Subcutaneous abdominal adipose tissue (tissue), 5 donors: ENCODE data around the gene MYH6.
"Not testable (repeated sequence)": the region's sequence is repeated elsewhere in the genome, so short reads cannot be mapped to it uniquely, and the experiment has no call there.

Experiments used
- H3K27ac ChIP-seq: one replicate; pipeline ENCODE4 v1.7.0; 2013; ENCODE audit warnings: low read depth, mild to moderate bottlenecking, inconsistent platforms, low read length, moderate library complexity
- H3K27me3 ChIP-seq, 5 donors: one replicate each; pipeline ENCODE4 v1.7.0; 2013; ENCODE audit warnings: low read length in 5 of 5, inconsistent platforms in 1 of 5; ENCODE audit not compliant: control insufficient read depth in 5 of 5, insufficient read depth in 4 of 5
- H3K36me3 ChIP-seq, 5 donors: one replicate each; pipeline ENCODE4 v1.7.0; 2013; ENCODE audit warnings: low read length in 5 of 5; ENCODE audit not compliant: control insufficient read depth in 5 of 5, insufficient read depth in 5 of 5
- H3K4me1 ChIP-seq, 5 donors: one replicate each; pipeline ENCODE4 v1.7.0; 2013; ENCODE audit warnings: low read length in 5 of 5, mild to moderate bottlenecking in 3 of 5, moderate library complexity in 1 of 5; ENCODE audit not compliant: control insufficient read depth in 5 of 5, insufficient read depth in 5 of 5
- H3K4me3 ChIP-seq, 5 donors: one replicate each; pipeline ENCODE4 v1.7.0; 2013; ENCODE audit warnings: low read length in 5 of 5, low read depth in 1 of 5
- H3K9ac ChIP-seq, 5 donors: one replicate each; pipeline ENCODE4 v1.7.0; 2013; ENCODE audit warnings: low read length in 5 of 5, mild to moderate bottlenecking in 4 of 5, moderate library complexity in 3 of 5
- H3K9me3 ChIP-seq, 5 donors: one replicate each; pipeline ENCODE4 v1.7.0; 2013; ENCODE audit warnings: low read length in 5 of 5; ENCODE audit not compliant: control insufficient read depth in 5 of 5
- donor health status: healthy.
- donor health status: healthy.
- donor health status: healthy.
- donor health status: healthy.
- donor health status: healthy.

MYH6 gene

DNA sequence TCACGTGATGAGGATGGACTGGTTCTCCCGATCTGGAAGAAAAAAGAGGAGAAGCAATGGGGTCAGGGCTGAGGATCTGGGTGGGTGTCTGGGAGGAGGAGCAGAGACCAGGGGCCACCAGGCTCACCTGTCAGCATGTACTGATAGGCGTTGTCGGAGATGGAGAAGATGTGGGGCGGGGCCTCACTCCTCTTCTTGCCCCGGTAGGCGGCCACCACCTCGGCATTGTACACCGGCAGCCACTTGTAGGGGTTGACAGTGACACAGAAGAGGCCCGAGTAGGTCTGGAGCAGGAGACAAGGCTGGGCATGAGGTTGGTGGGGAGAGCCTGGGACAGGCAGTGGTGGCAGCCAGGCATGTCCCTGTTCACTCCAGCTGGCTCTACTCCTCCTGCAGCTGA, 3.0 kb downstream of the MYH6 start:
- H3K9ac ChIP-seq, result no peak overlapping the region
- no peak overlapping the region for H3K4me3 ChIP-seq
- H3K36me3 ChIP-seq, result no peaks in the 10 kb centered on the region
- peaks cover 2 to 32% (median 20%) of the 10 kb centered on the region in 5 donors for H3K27me3 ChIP-seq
- no peaks in the 10 kb centered on the region for H3K9me3 ChIP-seq
- H3K4me1 ChIP-seq, result no peaks in the 10 kb centered on the region
- H3K27ac ChIP-seq, result no peak overlapping the region

GRCh38 chr14:23404331-23404900, 3.7 kb downstream of the MYH6 start:
- Histone ChIP-seq H3K27ac (no peak overlapping the region), H3K9ac (no peak overlapping the region), H3K36me3 (no peaks in the 10 kb centered on the region), H3K27me3 (peaks cover 2 to 32% (median 20%) of the 10 kb centered on the region in 5 donors), H3K4me3 (no peak overlapping the region), H3K9me3 (no peaks in the 10 kb centered on the region), H3K4me1 (no peaks in the 10 kb centered on the region)

GRCh38 chr14:23403908-23404307, 4.2 kb downstream of the MYH6 start:
- no peak overlapping the region for H3K9ac ChIP-seq
- no peak overlapping the region for H3K4me3 ChIP-seq
- no peaks in the 10 kb centered on the region for H3K36me3 ChIP-seq
- peaks cover 2 to 32% (median 20%) of the 10 kb centered on the region in 5 donors for H3K27me3 ChIP-seq
- no peaks in the 10 kb centered on the region for H3K9me3 ChIP-seq
- H3K27ac ChIP-seq, result no peak overlapping the region
- H3K4me1 ChIP-seq, result no peaks in the 10 kb centered on the region

DNA sequence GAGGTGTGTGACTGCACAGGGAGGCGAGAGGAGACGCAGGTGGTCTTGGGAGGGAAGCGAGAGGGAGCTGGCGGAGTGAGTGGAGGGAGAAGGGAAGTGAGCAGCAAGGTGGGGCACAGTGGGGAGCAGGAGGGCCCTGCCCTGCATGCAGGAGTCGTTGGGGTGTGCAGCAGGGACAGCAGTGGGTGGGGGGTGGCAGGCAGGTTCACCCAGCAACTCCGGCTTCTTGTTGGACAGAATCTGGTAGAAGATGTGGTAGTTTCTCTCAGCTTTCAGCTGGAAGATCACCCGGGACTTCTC, 5.0 kb downstream of the MYH6 start:
- Histone ChIP-seq H3K27ac (no peak overlapping the region), H3K36me3 (no peaks in the 10 kb centered on the region), H3K9me3 (no peaks in the 10 kb centered on the region), H3K4me1 (no peaks in the 10 kb centered on the region), H3K9ac (no peak overlapping the region), H3K27me3 (peaks cover 2 to 32% (median 20%) of the 10 kb centered on the region in 5 donors), H3K4me3 (no peak overlapping the region)

DNA sequence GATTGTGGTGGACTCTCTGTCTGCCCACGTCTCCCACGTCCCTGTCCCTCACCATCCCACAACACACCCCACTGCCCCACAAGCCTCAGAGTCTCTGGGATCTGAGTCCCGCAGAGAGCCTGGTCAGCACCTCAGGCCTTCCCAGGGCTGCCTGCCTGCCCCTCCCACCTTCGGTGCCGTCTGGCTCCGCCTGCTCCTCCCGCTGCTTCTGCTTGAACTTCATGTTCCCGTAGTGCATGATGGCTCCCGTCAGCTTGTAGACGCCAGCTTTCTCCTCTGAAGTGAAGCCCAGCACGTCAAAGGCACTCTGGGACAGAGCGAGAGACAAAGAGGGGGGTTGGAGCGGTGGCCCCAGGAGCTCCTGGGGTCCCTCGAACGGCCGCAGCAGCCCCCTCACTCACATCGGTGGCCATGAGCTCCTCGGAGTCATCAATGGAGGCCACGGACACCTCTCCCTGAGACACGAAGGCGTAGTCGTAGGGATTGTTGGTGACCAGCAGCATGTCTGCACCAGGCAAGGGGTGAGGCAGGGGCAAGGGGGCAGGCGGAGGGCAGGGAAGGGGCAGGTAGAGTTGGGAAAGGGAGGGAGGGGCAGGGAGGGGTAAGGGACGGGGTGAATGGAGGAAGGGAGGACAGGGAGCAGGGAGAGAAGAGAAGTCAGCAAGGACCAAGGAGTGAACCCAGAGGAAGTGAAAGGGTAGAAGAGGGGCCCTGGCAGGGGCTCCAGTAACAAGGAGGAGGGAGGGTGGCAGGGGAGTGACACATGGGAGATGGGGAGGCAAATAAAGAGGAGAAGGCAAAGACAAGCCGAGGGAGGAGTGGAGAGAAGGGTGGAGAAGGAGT, 5.6 kb downstream of the MYH6 start:
- Histone ChIP-seq H3K36me3 (no peaks in the 10 kb centered on the region), H3K4me3 (no peak overlapping the region), H3K27ac (no peak overlapping the region), H3K9me3 (no peaks in the 10 kb centered on the region), H3K27me3 (peaks cover 2 to 32% (median 19%) of the 10 kb centered on the region in 5 donors), H3K9ac (no peak overlapping the region), H3K4me1 (no peaks in the 10 kb centered on the region)

- Histone ChIP-seq H3K4me1 (no peaks in the 10 kb centered on the region), H3K36me3 (no peaks in the 10 kb centered on the region), H3K9ac (no peak overlapping the region), H3K27ac (no peak overlapping the region), H3K27me3 (peaks cover 2 to 24% (median 15%) of the 10 kb centered on the region in 5 donors), H3K9me3 (no peaks in the 10 kb centered on the region), H3K4me3 (no peak overlapping the region)
Observed at GRCh38 chr14:23401291-23401690, 6.8 kb downstream of the MYH6 start.

GRCh38 chr14:23400496-23401149, 7.5 kb downstream of the MYH6 start:
- not testable (repeated sequence) for H3K9ac ChIP-seq, H3K4me3 ChIP-seq, H3K36me3 ChIP-seq, H3K27ac ChIP-seq, H3K9me3 ChIP-seq, H3K4me1 ChIP-seq
- H3K27me3 ChIP-seq, result peaks cover 2 to 21% (median 10%) of the 10 kb centered on the region in 5 donors

DNA sequence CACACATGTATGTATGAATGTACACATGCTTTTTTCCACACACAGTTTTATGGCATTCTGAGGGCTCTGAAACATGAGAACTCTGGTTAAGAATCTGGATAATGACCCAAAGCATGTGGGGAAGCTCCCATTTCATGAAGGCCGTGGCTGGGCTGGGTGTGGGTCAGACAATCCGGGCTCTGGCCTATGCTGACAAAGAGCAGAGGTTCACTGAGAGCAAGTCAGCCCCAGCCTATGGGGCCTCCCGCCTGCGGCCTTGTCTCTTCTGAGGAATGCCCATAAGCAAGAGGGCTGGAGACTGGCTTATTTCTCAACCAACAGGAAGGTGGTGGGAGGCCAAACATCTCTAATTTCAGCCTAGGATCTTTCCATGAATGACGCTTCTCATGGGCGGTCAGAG, 8.5 kb downstream of the MYH6 start:
- Histone ChIP-seq H3K27me3 (peaks cover 2 to 13% (median 4%) of the 10 kb centered on the region in 5 donors), H3K27ac (no peak overlapping the region), H3K4me1 (no peaks in the 10 kb centered on the region), H3K36me3 (no peaks in the 10 kb centered on the region), H3K9me3 (no peaks in the 10 kb centered on the region), H3K4me3 (no peak overlapping the region), H3K9ac (no peak overlapping the region)

DNA sequence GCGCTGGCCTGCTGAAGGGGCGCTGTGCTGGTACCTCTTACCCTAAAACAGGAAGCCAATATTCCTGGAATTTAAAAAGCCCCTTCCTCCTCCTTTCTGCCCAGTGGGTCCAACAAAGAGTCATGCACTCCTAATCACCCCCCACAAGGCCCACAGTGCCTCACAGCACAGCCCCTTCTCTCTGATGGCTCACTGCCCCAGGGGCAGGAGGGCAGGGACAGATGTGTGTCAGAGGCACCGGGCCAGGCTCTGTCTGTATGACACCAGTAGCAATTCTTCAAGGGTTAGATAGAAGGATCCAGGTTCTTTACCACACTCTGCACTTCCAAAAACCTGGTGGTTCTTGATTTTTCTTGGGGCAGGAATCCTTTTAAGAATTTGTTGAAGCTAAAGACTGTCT, 8.9 kb downstream of the MYH6 start:
- Histone ChIP-seq H3K27ac (no peak overlapping the region), H3K4me1 (no peaks in the 10 kb centered on the region)

DNA sequence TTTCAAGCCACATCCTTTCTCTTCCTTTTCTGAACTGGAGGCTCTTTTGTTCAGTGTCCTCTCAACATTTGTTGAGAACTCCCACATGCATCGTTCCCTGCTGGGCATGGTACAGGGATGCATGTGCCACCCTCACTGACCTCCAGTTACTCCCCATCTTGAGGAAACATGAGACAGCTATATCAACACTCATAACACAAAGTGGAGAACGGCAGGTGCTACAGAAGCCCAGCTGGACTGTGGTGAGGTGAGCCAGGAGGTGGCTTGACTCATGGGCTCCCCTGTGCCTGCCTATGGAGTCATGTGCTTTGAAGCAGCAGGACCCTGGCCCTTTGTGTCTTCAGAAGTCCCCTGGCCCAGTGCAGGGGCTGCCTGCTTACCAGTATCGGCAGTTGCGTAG, 9.7 kb downstream of the MYH6 start:
- Histone ChIP-seq H3K4me1 (no peaks in the 10 kb centered on the region), H3K9me3 (no peaks in the 10 kb centered on the region), H3K36me3 (no peaks in the 10 kb centered on the region), H3K27ac (no peak overlapping the region), H3K27me3 (peaks cover 0 to 9% (median 4%) of the 10 kb centered on the region in 5 donors), H3K9ac (no peak overlapping the region), H3K4me3 (no peak overlapping the region)

More for the DNA sequence above, 8.9 kb downstream of the MYH6 start:
- H3K9ac ChIP-seq, result no peak overlapping the region
- no peaks in the 10 kb centered on the region for H3K36me3 ChIP-seq
- peaks cover 0 to 9% (median 4%) of the 10 kb centered on the region in 5 donors for H3K27me3 ChIP-seq
- no peaks in the 10 kb centered on the region for H3K9me3 ChIP-seq
- no peak overlapping the region for H3K4me3 ChIP-seq
